Measurements from ENCODE around the gene MYH11. TPM values are rescaled to one million over a fixed set of nuclear protein-coding genes. Genes with fewer than 3 reads are reported as not detected.

MYH11 gene
- total RNA-seq, 1 donor from 2014 or later: 694 TPM

- DNase-seq (ENCODE audit: low spot score in 2 of 2): no peak
- Histone ChIP-seq H3K27ac (no peak overlapping the region), H3K9me3 (no peaks in the 10 kb centered on the region), H3K36me3 (peaks cover 21 to 28% of the 10 kb centered on the region in 2 donors), H3K4me1 (no peaks in the 10 kb centered on the region), H3K4me3 (no peak overlapping the region), H3K27me3 (no peaks in the 10 kb centered on the region)
- intact Hi-C loops (cut with DNase I): no loop called here
- TF ChIP-seq CTCF (IDR thresholded peaks at IDR 0.05): no peak
These were observed 8.9 kb upstream of the MYH11 start for GRCh38 chr16:15865742-15866141.

DNA sequence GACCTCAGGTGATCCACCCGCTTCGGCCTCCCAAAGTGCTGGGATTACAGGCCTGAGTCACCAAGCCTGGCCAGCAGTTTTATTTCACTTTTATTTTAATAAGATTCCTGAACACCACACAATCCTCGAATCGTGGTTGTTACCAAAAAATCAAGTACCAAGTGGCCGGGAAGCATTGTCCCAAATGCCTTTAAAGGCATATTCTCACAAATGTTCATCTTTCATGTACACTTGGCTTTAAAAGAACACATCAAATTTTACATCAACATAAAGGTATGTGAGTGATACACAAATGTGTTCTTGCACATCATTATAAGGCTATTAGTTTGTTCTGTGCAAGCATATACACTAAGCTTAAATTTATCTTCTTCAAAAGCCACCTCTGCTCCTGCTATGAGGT, 8.1 kb upstream of the MYH11 start:
- DNase-seq (ENCODE audit: low spot score in 2 of 2): no peak
- no peak overlapping the region for H3K4me3 ChIP-seq
- H3K4me1 ChIP-seq: no peaks in the 10 kb centered on the region
- no peaks in the 10 kb centered on the region for H3K9me3 ChIP-seq
- intact Hi-C loops (cut with DNase I): no loop called here
- no peak overlapping the region for H3K27ac ChIP-seq
- no peak for TF ChIP-seq CTCF (IDR thresholded peaks at IDR 0.05)
- peaks cover 18 to 23% of the 10 kb centered on the region in 2 donors for H3K36me3 ChIP-seq
- H3K27me3 ChIP-seq: no peaks in the 10 kb centered on the region

DNA sequence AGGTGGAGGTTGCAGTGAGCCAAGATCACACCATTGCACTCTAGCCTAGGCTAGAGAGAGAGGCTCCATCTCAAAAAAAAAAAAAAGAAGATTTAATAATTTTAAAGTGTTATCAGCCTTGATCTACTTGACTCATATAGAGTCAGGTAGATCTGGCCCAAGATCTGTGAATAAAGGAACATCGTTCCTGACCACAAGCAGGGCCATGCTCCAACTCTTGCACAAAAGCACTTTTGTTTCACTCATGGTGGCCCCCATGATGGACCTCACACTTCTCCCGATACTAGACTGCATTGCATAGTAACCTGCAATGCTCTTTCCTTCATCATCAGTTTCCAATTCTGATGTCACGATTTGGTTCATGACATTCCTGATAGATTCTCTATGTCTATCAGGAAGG, 5.2 kb upstream of the MYH11 start:
- no peak for DNase-seq (ENCODE audit: low spot score in 2 of 2)
- no peaks in the 10 kb centered on the region for H3K9me3 ChIP-seq
- no peak for TF ChIP-seq CTCF (IDR thresholded peaks at IDR 0.05)
- H3K36me3 ChIP-seq: peaks cover 13 to 18% of the 10 kb centered on the region in 2 donors
- intact Hi-C loops (cut with DNase I): no loop called here
- no peak overlapping the region for H3K27ac ChIP-seq
- peaks cover 0 to 3% of the 10 kb centered on the region in 2 donors for H3K4me1 ChIP-seq
- no peaks in the 10 kb centered on the region for H3K27me3 ChIP-seq
- H3K4me3 ChIP-seq: no peak overlapping the region

- H3K9me3 ChIP-seq: no peaks in the 10 kb centered on the region
- DNase-seq (ENCODE audit: low spot score in 2 of 2): peak in 1 of 2 donors; percentile 59
- peaks cover 0 to 3% of the 10 kb centered on the region in 2 donors for H3K4me1 ChIP-seq
- H3K27ac ChIP-seq: peak overlapping the region; percentile 88 to 92
- no peaks in the 10 kb centered on the region for H3K27me3 ChIP-seq
- no peak for TF ChIP-seq CTCF (IDR thresholded peaks at IDR 0.05)
- intact Hi-C loops (cut with DNase I): loop anchor here (1.0 to 5.0 kb wide), 4 partner anchors 37 to 211 kb away; no protein-coding TSS in a partner anchor
- H3K36me3 ChIP-seq: no peaks in the 10 kb centered on the region
- H3K4me3 ChIP-seq: no peak overlapping the region
These were observed 2.3 kb upstream of the MYH11 start for GRCh38 chr16:15858921-15859668.

- intact Hi-C loops (cut with DNase I): loop anchor here (1.0 to 5.0 kb wide), 4 partner anchors 36 to 212 kb away; no protein-coding TSS in a partner anchor
- DNase-seq (ENCODE audit: low spot score in 2 of 2): peak; percentile 25 to 86
- H3K4me1 ChIP-seq: peaks cover 0 to 3% of the 10 kb centered on the region in 2 donors
These were observed 1.1 kb upstream of the MYH11 start for GRCh38 chr16:15857724-15858560.

More at GRCh38 chr16:15857724-15858560, 1.1 kb upstream of the MYH11 start:
- TF ChIP-seq CTCF (IDR thresholded peaks at IDR 0.05): peak in 1 of 3 experiments; percentile 1
- no peaks in the 10 kb centered on the region for H3K27me3 ChIP-seq
- peak overlapping the region; percentile 88 to 92 for H3K27ac ChIP-seq
- H3K36me3 ChIP-seq: no peaks in the 10 kb centered on the region
- H3K9me3 ChIP-seq: no peaks in the 10 kb centered on the region
- H3K4me3 ChIP-seq: peak overlapping the region; percentile 71 to 92
